Pancreas (tissue), 10 donors: ENCODE data around the gene AACS. TPM values are rescaled to one million over a fixed set of nuclear protein-coding genes. Genes with fewer than 3 reads are reported as not detected.

Experiments
- ATAC-seq, 4 donors: fragments of 200-7000 bp; cut with Tn5 transposase; one replicate each; pipeline versions ENCODE4 v1.8.0 to v1.9.1; 2020; ENCODE audit warnings: mild to moderate bottlenecking in 4 of 4, moderate library complexity in 4 of 4
- DNase-seq, 6 donors: peaks; one replicate each; pipeline ENCODE4 v3.0.0-alpha.2; 2020
- FAIRE-seq: peaks from 2 replicates; lab custom pipeline; 2012; peaks lifted over from hg19 to GRCh38; lab: Jason Lieb, UNC
- H3K27ac ChIP-seq, 4 donors: fragments of 200-600 bp; sonication (generic); 1 replicate in 3 of 4; 2 replicates in 1 of 4; pipeline versions ENCODE4 v1.5.0 to v1.8.0; 2020
- H3K27me3 ChIP-seq, 4 donors: fragments of 200-600 bp; one replicate each; pipeline ENCODE4 v1.8.0; 2021
- H3K36me3 ChIP-seq, 3 donors: fragments of 200-600 bp; sonication (generic) in 1 of 3; one replicate each; pipeline versions ENCODE4 v1.5.0 to v1.8.0; 2020 to 2021
- H3K4me1 ChIP-seq, 3 donors: fragments of 200-600 bp; one replicate each; pipeline ENCODE4 v1.8.0; 2021
- H3K4me3 ChIP-seq, 4 donors: fragments of 200-600 bp; sonication (generic) in 2 of 4; one replicate each; pipeline versions ENCODE4 v1.5.0 to v1.8.0; 2020 to 2021
- H3K9me3 ChIP-seq, 4 donors: fragments of 200-600 bp; one replicate each; pipeline ENCODE4 v1.8.0; 2021
- WGBS, 2 donors: extraction: QIAGEN DNeasy Blood & Tissue Kit; methylation state at CpG; one replicate each; pipeline ENCODE4 v1.1.7; 2013; 5-methylcytosine and 5-hydroxymethylcytosine counted together
- intact Hi-C, 3 donors: fragments of 100-400 bp; cut with DNase I; formaldehyde crosslinking; loops; one replicate each; pipeline versions ENCODE4 v1.11.1 to v1.14.2; 2022
- polyA plus RNA-seq, 2 donors: library from polyadenylated mRNA; stranded (reverse); fragments of 200-250 nt; gene quantifications; one replicate each; pipeline ENCODE4 v1.2.3, GENCODE V29; 2013
- total RNA-seq, 6 donors: library from RNA; stranded (reverse); fragmentation: NEBNext Ultra II Directional in 4 of 6; extraction: Animal tissue kit (Norgen Biotek cat#: 25700) in 4 of 6; gene quantifications; one replicate each; pipeline versions ENCODE4 v1.2.1 to v1.2.4, GENCODE V29; 2021 to 2023
- TF ChIP-seq, protein P1 (sequence below), 4 donors: fragments of 200-600 bp; sonication (generic) in 3 of 4; IDR thresholded peaks; one replicate each; pipeline versions ENCODE4 v1.5.0 to v1.8.0; 2021; ENCODE audit warnings: antibody characterized with exemption in 4 of 4
- donor health status: healthy with polysubstance abuse.
- donor health status: DM: no; HTN: no; CAD: no; lungs with moderate emphysema.
- donor health status: DM: no; HTN: no; CAD: no.
- donor health status: control.
- donor health status: control.
- donor health status: Bipolar disorder and iron deficiency.
- donor health status: DM: yes; HTN: yes; CAD: no.
- donor health status: DM: no; HTN: no; CAD: no.
- donor health status: DM: no; HTN: no; CAD: no.
- donor health status: DM: yes; HTN: yes; CAD: no.

Gene AACS
- total and polyA plus RNA-seq, 8 donors = 11.0 to 21.4 (median 15.5) TPM

DNA sequence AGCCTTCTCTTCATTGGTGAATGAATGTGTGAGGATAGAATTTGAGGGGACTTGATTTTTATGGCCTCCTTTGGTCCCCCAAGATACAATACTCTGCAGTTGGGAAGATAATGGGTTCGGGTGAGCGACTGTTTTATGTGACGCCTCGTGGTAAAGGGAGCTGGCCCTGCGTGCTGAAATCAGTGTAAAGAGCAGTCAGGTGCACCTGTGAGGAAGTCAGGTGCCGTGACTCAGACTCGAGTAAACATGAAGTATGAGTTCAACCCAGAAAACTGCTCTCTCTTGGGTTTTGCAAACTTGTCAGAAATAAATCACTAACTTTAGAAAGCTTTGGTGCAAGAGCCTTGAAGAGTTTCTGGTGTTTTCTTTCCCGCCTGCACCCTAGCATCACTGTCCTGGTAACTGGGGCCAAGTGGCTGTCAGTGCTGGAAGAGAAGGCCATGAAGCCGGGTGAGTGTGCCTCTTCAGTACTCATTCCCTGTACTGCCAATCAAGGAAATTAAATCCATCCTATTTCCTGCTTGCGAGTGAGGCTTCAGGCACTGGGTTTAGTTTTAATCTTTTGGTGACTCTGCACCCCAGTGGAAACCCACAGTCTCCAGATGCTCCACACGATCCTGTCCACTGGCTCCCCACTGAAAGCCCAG is 59.2 kb downstream of the AACS start:
- FAIRE-seq (no peak), ATAC-seq (peak; percentile 83 to 92 (median 90)), DNase-seq (peak in 2 of 6 donors; percentile 29 to 57)
- no peaks in the 10 kb centered on the region for H3K4me1 ChIP-seq
- H3K27ac ChIP-seq = peak overlapping the region in 1 of 4 donors; percentile 42
- intact Hi-C loops = no loop called here
- H3K4me3 ChIP-seq = no peak overlapping the region
- H3K27me3 ChIP-seq = no peaks in the 10 kb centered on the region
- WGBS, 2 donors = 62 to 65% methylated on average over 11 of the region's 11 CpGs
- TF ChIP-seq, protein P1, sequence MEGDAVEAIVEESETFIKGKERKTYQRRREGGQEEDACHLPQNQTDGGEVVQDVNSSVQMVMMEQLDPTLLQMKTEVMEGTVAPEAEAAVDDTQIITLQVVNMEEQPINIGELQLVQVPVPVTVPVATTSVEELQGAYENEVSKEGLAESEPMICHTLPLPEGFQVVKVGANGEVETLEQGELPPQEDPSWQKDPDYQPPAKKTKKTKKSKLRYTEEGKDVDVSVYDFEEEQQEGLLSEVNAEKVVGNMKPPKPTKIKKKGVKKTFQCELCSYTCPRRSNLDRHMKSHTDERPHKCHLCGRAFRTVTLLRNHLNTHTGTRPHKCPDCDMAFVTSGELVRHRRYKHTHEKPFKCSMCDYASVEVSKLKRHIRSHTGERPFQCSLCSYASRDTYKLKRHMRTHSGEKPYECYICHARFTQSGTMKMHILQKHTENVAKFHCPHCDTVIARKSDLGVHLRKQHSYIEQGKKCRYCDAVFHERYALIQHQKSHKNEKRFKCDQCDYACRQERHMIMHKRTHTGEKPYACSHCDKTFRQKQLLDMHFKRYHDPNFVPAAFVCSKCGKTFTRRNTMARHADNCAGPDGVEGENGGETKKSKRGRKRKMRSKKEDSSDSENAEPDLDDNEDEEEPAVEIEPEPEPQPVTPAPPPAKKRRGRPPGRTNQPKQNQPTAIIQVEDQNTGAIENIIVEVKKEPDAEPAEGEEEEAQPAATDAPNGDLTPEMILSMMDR (IDR thresholded peaks at IDR 0.05) = no peak
- H3K36me3 ChIP-seq = no peaks in the 10 kb centered on the region
- H3K9me3 ChIP-seq = no peaks in the 10 kb centered on the region

DNA sequence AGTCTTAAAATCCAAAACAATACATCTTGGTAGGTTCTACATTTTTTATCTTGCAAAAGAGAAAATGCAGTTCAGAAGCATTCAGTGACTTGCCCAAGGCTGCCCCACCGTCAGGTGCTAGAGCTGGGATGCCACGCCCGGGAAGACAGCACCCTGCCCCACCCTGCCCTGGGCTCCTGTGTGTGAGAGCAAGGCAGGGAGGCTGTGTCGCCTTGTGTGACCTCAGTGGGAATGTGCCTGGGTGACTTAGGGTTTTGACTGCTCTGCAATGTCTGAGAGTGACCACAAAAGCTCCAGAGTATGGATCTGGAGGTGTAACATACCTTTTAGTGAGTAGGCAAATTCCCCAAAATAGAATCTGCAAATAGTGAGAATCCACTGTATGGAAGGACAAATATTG is 60.0 kb downstream of the AACS start:
- no peaks in the 10 kb centered on the region for H3K36me3 ChIP-seq
- FAIRE-seq (no peak), ATAC-seq (no peak), DNase-seq (no peak)
- no peaks in the 10 kb centered on the region for H3K4me1 ChIP-seq
- intact Hi-C loops = no loop called here
- TF ChIP-seq, protein P1 (IDR thresholded peaks at IDR 0.05) = no peak
- H3K9me3 ChIP-seq = no peaks in the 10 kb centered on the region
- no peak overlapping the region for H3K4me3 ChIP-seq
- no peak overlapping the region for H3K27ac ChIP-seq
- 94 to 99% methylated on average over 4 of the region's 4 CpGs for WGBS, 2 donors
- no peaks in the 10 kb centered on the region for H3K27me3 ChIP-seq

DNA sequence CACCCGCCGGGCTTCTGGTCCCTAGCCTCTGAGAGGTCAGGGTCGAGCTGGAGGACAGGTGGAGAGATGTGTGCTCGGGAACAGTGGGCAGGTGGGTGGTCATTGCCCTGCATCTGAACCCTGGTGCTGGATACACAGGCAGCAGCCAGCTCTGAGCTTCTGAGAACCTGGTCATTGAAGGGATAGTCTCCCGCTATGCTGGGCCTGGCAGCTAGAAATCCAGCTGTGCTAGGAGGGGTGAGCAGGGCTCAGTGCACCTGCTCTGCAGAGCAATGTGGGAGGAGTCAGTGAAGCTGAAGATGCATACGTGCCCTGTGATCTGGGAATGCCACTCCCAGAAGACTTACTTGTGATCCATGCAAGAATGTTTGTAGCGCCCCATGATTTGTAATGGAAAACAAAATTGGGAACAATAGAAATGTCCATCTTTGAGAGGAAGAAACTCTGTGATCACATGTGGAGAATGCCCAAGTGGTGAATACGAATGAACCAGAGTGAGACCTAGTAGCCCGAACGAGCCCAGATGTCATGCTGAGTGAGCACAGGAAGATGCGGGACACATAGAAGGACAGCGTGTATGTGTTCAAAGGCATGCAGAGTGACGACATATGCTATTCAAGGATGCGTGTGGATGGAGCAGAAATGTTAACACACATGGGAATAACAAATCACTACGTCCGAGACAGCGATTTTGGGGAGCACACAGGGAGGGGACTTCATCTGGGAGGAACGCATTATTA is 63.4 kb downstream of the AACS start:
- FAIRE-seq = no peak
- H3K4me1 ChIP-seq = no peaks in the 10 kb centered on the region
- ATAC-seq = no peak
- no peaks in the 10 kb centered on the region for H3K9me3 ChIP-seq
- intact Hi-C loops = no loop called here
- no peaks in the 10 kb centered on the region for H3K27me3 ChIP-seq
- 94 to 95% methylated on average over 18 of the region's 18 CpGs for WGBS, 2 donors
- no peak overlapping the region for H3K27ac ChIP-seq
- TF ChIP-seq, protein P1 (IDR thresholded peaks at IDR 0.05) = no peak
- no peak overlapping the region for H3K4me3 ChIP-seq
- H3K36me3 ChIP-seq = no peaks in the 10 kb centered on the region
- DNase-seq = no peak

DNA sequence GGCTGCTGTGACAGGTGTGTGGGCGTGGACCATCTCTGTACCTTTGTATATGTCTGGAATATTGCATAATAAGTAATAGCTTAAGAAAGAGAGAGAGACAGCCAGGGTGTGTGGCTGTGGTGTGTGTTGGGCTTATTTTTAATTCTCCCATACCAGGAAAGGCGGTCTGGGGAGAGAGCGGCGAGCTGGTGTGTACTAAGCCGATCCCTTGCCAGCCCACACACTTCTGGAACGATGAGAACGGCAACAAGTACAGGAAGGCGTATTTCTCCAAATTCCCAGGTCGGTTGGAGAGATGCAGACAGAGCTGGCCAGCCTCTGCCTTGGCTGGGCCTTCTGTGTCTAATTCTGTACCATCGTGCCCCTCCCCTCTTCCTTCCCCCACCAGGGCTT is 63.9 kb downstream of the AACS start:
- Histone ChIP-seq H3K27me3 (no peaks in the 10 kb centered on the region), H3K9me3 (no peaks in the 10 kb centered on the region), H3K27ac (no peak overlapping the region), H3K4me3 (no peak overlapping the region), H3K4me1 (no peaks in the 10 kb centered on the region), H3K36me3 (no peaks in the 10 kb centered on the region)
- no peak for FAIRE-seq
- no peak for DNase-seq
- ATAC-seq = no peak
- TF ChIP-seq, protein P1 (IDR thresholded peaks at IDR 0.05) = no peak
- WGBS, 2 donors = 92 to 94% methylated on average over 10 of the region's 10 CpGs
- intact Hi-C loops = no loop called here
